GM12878 (cell line): Measurements from ENCODE around the gene KIAA1671.

Experiments used
- BCL11A ChIP-seq: IDR thresholded peaks from 2 replicates; pipeline ENCODE4 v1.6.1; 2011; ENCODE audit warnings: low read depth, low read length
- CBFB ChIP-seq: IDR thresholded peaks from 2 replicates; pipeline ENCODE4 v1.6.1; 2016; ENCODE audit warnings: antibody characterized with exemption, low read depth
- CTCF ChIP-seq, 3 experiments: IDR thresholded peaks in 2 of 3; conservative IDR thresholded peaks in 1 of 3; 2 replicates each; pipeline ENCODE4 v1.5.1; 2011; ENCODE audit warnings: low read depth in 3 of 3, low read length in 3 of 3, mild to moderate bottlenecking in 3 of 3, control low read depth in 2 of 3, moderate library complexity in 2 of 3, inconsistent platforms in 1 of 3, mixed read lengths in 1 of 3; ENCODE audit not compliant: control insufficient read depth in 2 of 3, insufficient read depth in 1 of 3; ENCODE audit errors: extremely low read depth in 1 of 3
- RFX5 ChIP-seq: IDR thresholded peaks from 2 replicates; pipeline ENCODE4 v1.6.1; 2011; ENCODE audit warnings: low read depth, low read length, improper control_type of control experiment
- SIN3A ChIP-seq: IDR thresholded peaks from 2 replicates; pipeline ENCODE4 v1.6.1; 2012; ENCODE audit warnings: low read depth, low read length, improper control_type of control experiment
- ZNF274 ChIP-seq: IDR thresholded peaks from one replicate; pipeline ENCODE4 v1.8.0; 2011; ENCODE audit not compliant: insufficient read length, insufficient read depth

GRCh38 chr22:24990344-24990905, 37.9 kb downstream of the KIAA1671 start:
- TF ChIP-seq ZNF274, result no peak
- no peak for TF ChIP-seq SIN3A
- no peak for TF ChIP-seq CBFB
- no peak for TF ChIP-seq BCL11A
- no peak for TF ChIP-seq RFX5
- TF ChIP-seq CTCF (IDR thresholded peaks at IDR 0.05 in 2 of 3, conservative IDR thresholded peaks at IDR 0.05 in 1 of 3; ENCODE audit: control insufficient read depth in 2 of 3, extremely low read depth in 1 of 3, insufficient read depth in 1 of 3, low read depth in 3 of 3, low read length in 3 of 3), result no peak
